Measurements from ENCODE around the gene MAPKAPK5.
"Not testable (repeated sequence)": the region's sequence is repeated elsewhere in the genome, so short reads cannot be mapped to it uniquely, and the experiment has no call there.

MAPKAPK5 gene

GRCh38 chr12:111887926-111888745 lies 46.1 kb downstream of the MAPKAPK5 start:
- DNase-seq: no peak

DNA sequence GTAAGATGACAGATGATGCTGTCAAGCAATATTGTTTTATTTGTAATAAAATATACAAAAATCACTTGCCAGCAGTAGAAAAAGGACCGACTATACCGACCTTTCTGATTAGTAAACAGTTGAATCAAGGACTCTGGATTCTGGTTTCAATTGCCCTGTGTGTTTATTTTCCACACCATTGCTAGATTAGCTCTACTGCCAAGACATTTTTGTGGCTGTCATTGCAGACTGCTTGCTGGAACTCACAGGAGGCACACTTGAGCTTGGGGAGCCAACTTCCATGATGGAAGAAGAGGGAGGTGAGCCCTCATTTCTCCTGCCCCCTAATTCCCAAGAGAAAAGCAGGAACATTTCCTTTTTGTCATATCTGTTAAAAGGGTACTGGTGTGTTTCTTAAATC lies 51.3 kb downstream of the MAPKAPK5 start:
- DNase-seq: no peak

GRCh38 chr12:111894556-111894955 lies 52.5 kb downstream of the MAPKAPK5 start:
- no peak for DNase-seq

DNA sequence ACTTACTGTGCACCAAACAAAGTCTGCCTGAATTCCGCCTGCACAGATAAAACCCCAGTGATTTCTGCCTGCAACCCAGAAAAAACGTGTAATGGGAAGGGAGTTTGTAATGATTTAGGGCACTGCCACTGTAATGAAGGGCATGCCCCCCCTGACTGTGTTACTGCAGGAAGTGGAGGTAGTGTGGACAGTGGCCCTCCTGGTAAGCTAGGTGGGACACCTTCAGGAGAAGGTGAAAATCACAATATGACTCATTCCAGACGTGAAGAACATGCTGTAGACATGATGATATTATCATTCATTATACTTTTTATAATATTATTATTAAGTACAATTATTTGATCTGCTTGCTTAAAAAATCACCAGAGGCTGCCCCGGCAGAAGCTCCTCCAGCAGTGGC lies 59.2 kb downstream of the MAPKAPK5 start:
- DNase-seq: no peak

DNA sequence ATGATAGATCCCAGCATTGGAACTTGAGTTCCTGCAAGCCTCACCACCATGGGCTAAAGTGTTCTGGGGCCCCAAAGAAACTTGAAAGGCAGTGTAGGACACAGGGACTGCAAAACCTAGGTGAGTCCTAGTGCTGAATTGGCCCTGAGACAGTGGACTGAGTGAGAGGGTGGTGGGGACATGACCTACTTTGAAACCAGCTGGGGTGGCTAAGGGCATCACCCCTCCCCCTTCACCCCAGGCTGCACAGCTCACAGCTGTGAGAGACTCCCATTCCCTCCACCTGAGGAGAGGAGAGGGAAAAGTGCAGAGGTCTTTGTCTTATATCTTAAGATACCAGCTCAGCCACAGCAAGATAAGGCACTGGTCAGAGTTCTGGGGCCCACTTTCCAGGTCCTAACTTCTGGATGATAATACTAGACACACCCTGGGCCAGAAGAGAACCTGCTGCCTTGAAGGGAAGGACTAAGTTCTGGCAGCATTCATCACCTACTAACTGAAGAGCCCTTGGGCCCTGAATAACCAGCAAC lies 62.5 kb downstream of the MAPKAPK5 start:
- DNase-seq: no peak

DNA sequence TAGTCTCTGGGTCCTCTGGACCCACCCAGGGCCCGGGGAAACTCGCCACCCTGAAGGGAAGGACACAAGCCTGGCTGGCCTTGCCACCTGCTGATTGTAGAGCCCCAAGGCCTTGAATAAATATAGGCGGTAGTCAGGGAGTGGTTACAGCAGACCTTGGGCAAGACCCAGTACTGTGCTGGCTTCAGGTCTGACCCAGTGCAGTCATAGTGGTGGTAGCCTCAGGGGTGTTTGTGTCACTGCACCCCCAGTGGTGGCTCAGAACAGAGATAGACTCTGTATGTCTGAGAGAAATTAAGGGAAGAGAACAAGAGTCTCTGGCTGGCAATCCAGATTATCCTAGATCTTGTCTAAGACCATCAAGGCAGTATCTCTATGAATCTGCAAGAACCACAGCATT lies 63.5 kb downstream of the MAPKAPK5 start:
- no peak for DNase-seq

DNA sequence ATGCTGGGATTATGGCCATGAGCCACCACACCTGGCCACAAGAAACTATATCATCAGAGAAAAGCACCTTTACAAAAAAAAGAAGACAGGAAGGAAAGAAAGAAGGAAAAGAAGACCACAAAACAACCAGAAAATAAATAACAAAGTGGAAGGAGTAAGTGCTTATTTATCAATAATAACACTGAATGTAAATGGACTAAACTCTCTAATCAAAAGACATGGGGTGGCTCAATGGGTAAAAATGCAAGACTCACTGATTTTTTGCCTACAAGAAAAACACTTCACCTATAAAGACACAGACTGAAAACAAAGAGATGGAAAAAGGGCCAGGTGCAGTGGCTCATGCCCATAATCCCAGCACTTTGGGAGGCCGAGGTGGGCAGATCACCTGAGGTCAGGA lies 65.7 kb downstream of the MAPKAPK5 start:
- DNase-seq: no peak

GRCh38 chr12:111925171-111925570 lies 83.1 kb downstream of the MAPKAPK5 start:
- no peak for DNase-seq

DNA sequence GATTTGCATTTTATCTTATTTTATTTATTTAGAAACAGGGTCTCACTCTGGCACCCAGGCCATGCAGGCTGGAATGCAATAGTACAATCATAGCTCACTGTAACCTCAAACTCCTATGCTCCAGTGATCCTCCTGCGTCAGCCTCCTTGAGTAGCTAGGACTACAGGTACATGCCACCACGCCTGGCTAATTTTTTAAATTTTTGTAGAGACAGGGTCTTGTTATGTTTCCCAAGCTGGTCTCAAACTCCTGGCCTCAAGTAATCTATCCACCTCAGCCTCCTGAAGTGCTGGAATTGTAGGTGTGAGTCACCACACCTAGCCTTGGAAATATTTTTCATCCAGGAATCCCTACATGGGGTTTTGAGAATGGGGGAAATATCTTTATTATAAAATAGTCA lies 84.6 kb downstream of the MAPKAPK5 start:
- no peak for DNase-seq

- DNase-seq: no peak
These were observed 85.3 kb downstream of the MAPKAPK5 start for GRCh38 chr12:111927346-111927745.

- DNase-seq: no peak
These were observed 90.2 kb downstream of the MAPKAPK5 start for GRCh38 chr12:111932241-111932640.

GRCh38 chr12:111936869-111937268 lies 94.8 kb downstream of the MAPKAPK5 start:
- DNase-seq: no peak

- DNase-seq: no peak
These were observed 95.4 kb downstream of the MAPKAPK5 start for GRCh38 chr12:111937429-111937828.

DNA sequence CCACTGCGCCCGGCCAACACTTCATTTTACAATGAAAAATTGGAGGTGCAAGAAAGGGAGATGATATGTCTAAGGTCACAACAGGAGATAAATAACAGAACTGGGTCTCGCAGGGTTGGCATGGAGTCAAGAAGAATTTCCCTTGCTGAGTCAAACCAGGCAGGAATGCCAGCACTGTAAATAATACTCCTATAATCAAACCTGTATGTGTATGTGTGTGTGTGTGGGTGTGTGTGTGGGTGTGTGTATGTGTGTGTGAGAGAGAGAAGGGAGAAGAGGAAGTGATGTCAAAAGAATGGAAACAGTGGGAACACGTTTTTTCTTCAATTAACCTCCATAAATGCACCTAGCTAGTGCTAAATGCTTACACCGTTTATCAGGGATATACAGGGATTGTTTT lies 100.5 kb downstream of the MAPKAPK5 start:
- no peak for DNase-seq

DNA sequence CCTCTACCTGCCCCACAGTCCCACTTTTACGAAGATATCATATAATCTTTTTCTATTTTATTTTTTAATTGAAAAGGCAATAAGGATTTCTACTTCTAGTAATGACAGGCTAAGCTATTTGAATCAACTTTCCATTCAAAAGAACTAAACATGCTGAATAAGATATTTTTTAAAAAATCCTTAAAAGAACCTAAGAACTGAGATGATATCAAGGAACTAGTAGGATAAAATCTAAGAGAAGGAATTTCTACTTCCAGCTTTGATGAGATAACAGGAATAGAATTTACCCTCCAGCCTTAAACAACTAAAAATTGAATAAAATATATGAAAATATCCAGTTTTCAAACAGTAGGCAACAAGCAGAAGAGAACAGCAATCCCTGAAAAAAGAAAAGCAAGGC lies 101.9 kb downstream of the MAPKAPK5 start:
- no peak for DNase-seq

- DNase-seq: not testable (repeated sequence)
These were observed 109.1 kb downstream of the MAPKAPK5 start for GRCh38 chr12:111950961-111951676.
